HUES6 (cell line): ENCODE results near the gene RNH1.

Experiments used
- H3K27ac ChIP-seq: 2 replicates; pipeline ENCODE4 v1.7.0; 2013; ENCODE audit warnings: low read depth, mild to moderate bottlenecking, low read length, inconsistent platforms
- H3K27me3 ChIP-seq: 2 replicates; pipeline ENCODE4 v1.6.1; 2013; ENCODE audit warnings: low read length; ENCODE audit not compliant: control insufficient read depth, insufficient read depth
- H3K36me3 ChIP-seq: 2 replicates; pipeline ENCODE4 v1.6.1; 2013; ENCODE audit warnings: low read length; ENCODE audit not compliant: control insufficient read depth, insufficient read depth
- H3K4me1 ChIP-seq: 2 replicates; pipeline ENCODE4 v1.6.1; 2013; ENCODE audit warnings: low read length; ENCODE audit not compliant: control insufficient read depth, insufficient read depth
- H3K4me3 ChIP-seq: 2 replicates; pipeline ENCODE4 v1.5.1; 2013; ENCODE audit warnings: low read depth, low read length
- H3K9ac ChIP-seq: one replicate; pipeline ENCODE4 v1.6.1; 2013; ENCODE audit warnings: mild to moderate bottlenecking, low read length
- H3K9me3 ChIP-seq: 2 replicates; pipeline ENCODE4 v1.6.1; 2013; ENCODE audit warnings: low read depth, low read length; ENCODE audit not compliant: control insufficient read depth, insufficient read depth

Gene RNH1

GRCh38 chr11:460331-461199, 46.5 kb downstream of the RNH1 start:
- Histone ChIP-seq H3K9me3 (no peaks in the 10 kb centered on the region), H3K4me3 (no peak overlapping the region), H3K4me1 (peaks cover 17% of the 10 kb centered on the region), H3K27me3 (no peaks in the 10 kb centered on the region), H3K27ac (0 out of 2 replicates have a peak overlapping the region, but pooled peaks have one; percentile 29), H3K36me3 (peaks cover 43% of the 10 kb centered on the region), H3K9ac (no peak overlapping the region)

- Histone ChIP-seq H3K36me3 (peaks cover 40% of the 10 kb centered on the region), H3K4me3 (no peak overlapping the region), H3K9ac (no peak overlapping the region), H3K27ac (no peak overlapping the region), H3K9me3 (no peaks in the 10 kb centered on the region), H3K4me1 (peaks cover 26% of the 10 kb centered on the region), H3K27me3 (no peaks in the 10 kb centered on the region)
Observed at GRCh38 chr11:459511-460220, 47.4 kb downstream of the RNH1 start.

- H3K36me3 ChIP-seq = peaks cover 51% of the 10 kb centered on the region
Observed at GRCh38 chr11:457111-457760, 49.8 kb downstream of the RNH1 start.

GRCh38 chr11:456533-456932, 50.5 kb downstream of the RNH1 start:
- peaks cover 49% of the 10 kb centered on the region for H3K36me3 ChIP-seq
- H3K4me1 ChIP-seq = peaks cover 29% of the 10 kb centered on the region
- peak overlapping the region; percentile 61; the same call in 1 of the 2 replicates for H3K27ac ChIP-seq
- no peak overlapping the region for H3K4me3 ChIP-seq
- no peaks in the 10 kb centered on the region for H3K9me3 ChIP-seq
- no peak overlapping the region for H3K9ac ChIP-seq
- H3K27me3 ChIP-seq = no peaks in the 10 kb centered on the region

More at GRCh38 chr11:457111-457760, 49.8 kb downstream of the RNH1 start:
- peak overlapping the region; percentile 10 for H3K9ac ChIP-seq
- no peaks in the 10 kb centered on the region for H3K27me3 ChIP-seq
- peaks cover 27% of the 10 kb centered on the region for H3K4me1 ChIP-seq
- H3K9me3 ChIP-seq = no peaks in the 10 kb centered on the region
- no peak overlapping the region for H3K27ac ChIP-seq
- no peak overlapping the region for H3K4me3 ChIP-seq

GRCh38 chr11:455566-456147, 51.4 kb downstream of the RNH1 start:
- Histone ChIP-seq H3K9ac (no peak overlapping the region), H3K27ac (no peak overlapping the region; the same call in 1 of the 2 replicates), H3K4me3 (no peak overlapping the region; the same call in 1 of the 2 replicates), H3K27me3 (no peaks in the 10 kb centered on the region), H3K4me1 (peaks cover 34% of the 10 kb centered on the region), H3K36me3 (peaks cover 40% of the 10 kb centered on the region), H3K9me3 (no peaks in the 10 kb centered on the region)

GRCh38 chr11:454801-455565, 52.1 kb downstream of the RNH1 start:
- H3K4me1 ChIP-seq = peaks cover 34% of the 10 kb centered on the region
- no peak overlapping the region for H3K9ac ChIP-seq

GRCh38 chr11:454043-454442, 53.0 kb downstream of the RNH1 start:
- no peak overlapping the region for H3K27ac ChIP-seq
- H3K9me3 ChIP-seq = no peaks in the 10 kb centered on the region
- H3K9ac ChIP-seq = no peak overlapping the region
- peaks cover 25% of the 10 kb centered on the region for H3K36me3 ChIP-seq
- peaks cover 34% of the 10 kb centered on the region for H3K4me1 ChIP-seq
- no peak overlapping the region for H3K4me3 ChIP-seq
- no peaks in the 10 kb centered on the region for H3K27me3 ChIP-seq

More at GRCh38 chr11:454801-455565, 52.1 kb downstream of the RNH1 start:
- H3K9me3 ChIP-seq = no peaks in the 10 kb centered on the region
- no peaks in the 10 kb centered on the region for H3K27me3 ChIP-seq
- H3K4me3 ChIP-seq = no peak overlapping the region; the same call in 1 of the 2 replicates
- no peak overlapping the region for H3K27ac ChIP-seq
- H3K36me3 ChIP-seq = peaks cover 33% of the 10 kb centered on the region

GRCh38 chr11:453564-453963, 53.5 kb downstream of the RNH1 start:
- H3K27me3 ChIP-seq = no peaks in the 10 kb centered on the region
- H3K27ac ChIP-seq = no peak overlapping the region
- H3K9me3 ChIP-seq = no peaks in the 10 kb centered on the region
- H3K4me3 ChIP-seq = no peak overlapping the region
- H3K4me1 ChIP-seq = peaks cover 34% of the 10 kb centered on the region
- peaks cover 23% of the 10 kb centered on the region for H3K36me3 ChIP-seq
- H3K9ac ChIP-seq = no peak overlapping the region

- Histone ChIP-seq H3K9me3 (no peaks in the 10 kb centered on the region), H3K9ac (no peak overlapping the region)
Observed at GRCh38 chr11:452916-453527, 54.0 kb downstream of the RNH1 start.

More at GRCh38 chr11:452916-453527, 54.0 kb downstream of the RNH1 start:
- H3K4me3 ChIP-seq = no peak overlapping the region
- peaks cover 23% of the 10 kb centered on the region for H3K36me3 ChIP-seq
- H3K4me1 ChIP-seq = peaks cover 34% of the 10 kb centered on the region
- H3K27me3 ChIP-seq = no peaks in the 10 kb centered on the region
- no peak overlapping the region for H3K27ac ChIP-seq
